GM18868 (cell line): ENCODE data around the gene B4GALT6.

Experiments used
- ATAC-seq: cut with Tn5 transposase; IDR thresholded peaks from one replicate; pipeline ENCODE4 v1.9.1; 2021; ENCODE audit warnings: mild to moderate bottlenecking, moderate library complexity; ENCODE audit not compliant: unreplicated experiment

B4GALT6 gene

GRCh38 chr18:31661965-31662364 is 22.4 kb downstream of the B4GALT6 start:
- ATAC-seq: no peak

- ATAC-seq: no peak
Observed at GRCh38 chr18:31660763-31661162, 23.6 kb downstream of the B4GALT6 start.

GRCh38 chr18:31659576-31660177 is 24.7 kb downstream of the B4GALT6 start:
- ATAC-seq: no peak

DNA sequence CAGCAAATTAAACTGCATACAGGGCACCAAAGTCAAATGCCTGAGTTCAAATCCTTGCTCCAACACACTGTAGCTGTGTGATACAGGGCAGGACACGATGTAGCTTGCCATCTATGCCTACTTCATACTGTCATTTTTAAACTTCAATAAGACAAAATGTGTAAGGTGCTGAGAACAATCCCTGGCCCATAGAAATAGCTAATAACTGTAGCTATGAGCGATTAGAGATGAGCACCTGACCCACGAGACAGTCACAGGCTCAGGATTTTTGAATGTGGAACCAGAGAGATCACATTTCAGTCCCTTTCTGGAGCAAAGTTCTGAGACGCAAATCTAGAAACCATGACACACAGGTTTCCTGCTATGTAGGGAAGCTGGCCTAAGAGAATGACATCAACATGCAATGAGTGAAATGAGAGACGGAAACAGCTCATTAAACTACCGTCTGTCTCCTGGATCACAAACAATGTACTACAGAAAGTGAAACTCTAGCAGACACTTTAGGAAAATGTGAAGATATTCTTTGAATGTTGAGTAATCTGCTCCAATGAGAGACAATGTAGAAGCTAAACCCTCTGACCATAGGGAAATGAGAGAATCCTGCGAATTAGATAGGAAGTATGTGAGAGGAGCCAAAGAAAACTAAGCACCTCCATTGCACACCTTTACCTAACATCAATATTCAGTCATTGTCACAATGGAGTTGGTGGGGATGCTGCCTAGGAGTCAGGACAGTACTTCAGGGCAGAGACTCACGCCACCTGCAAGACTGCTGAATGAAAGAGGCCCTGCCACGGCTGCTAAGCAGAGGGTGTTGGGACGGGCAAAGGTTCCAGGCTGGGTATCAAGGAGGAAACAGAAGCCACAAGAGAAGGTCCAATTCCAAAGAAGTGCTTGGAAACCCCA is 25.5 kb downstream of the B4GALT6 start:
- peak; percentile 71 for ATAC-seq

DNA sequence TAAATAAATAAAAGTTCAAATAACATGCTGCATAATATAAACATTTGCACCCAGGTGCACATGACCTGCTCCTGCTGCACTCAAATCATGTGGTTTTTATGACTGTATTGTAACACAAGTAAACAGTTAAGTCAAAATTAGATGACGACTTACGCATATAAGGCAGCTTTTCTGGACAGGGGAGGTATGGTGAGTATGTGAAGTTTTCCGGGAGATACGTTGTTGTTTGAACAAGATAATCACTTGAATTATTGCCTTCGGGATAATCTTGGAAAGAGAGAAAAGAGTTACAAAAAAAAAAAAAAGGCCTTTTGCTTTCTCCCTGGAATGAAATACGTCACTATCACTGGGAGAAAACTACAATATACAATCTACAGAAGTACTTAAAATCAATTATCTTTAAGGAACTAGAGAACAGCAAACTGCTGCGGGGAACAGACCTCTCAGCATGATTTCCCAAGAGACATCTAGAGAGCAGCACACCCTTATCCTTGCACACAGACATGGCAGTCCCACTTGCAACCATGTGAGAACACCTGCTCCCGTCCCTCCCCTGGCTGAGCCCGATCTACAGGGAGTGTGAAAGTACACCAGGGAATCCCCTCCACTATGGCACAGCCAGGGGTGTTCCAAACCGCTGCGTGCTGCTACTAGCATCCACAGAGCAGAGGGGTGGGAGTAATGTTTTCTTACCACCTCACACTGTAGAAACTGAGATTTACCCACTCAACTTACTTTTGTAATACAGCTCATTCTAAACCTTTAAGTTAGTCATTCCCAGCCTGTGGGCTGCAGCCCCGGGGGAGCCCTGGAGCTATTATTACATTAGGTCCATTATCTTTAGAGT is 26.3 kb downstream of the B4GALT6 start:
- peak; percentile 85 for ATAC-seq

- ATAC-seq: no peak
Observed at GRCh38 chr18:31656754-31657153, 27.6 kb downstream of the B4GALT6 start.

- no peak for ATAC-seq
Observed at GRCh38 chr18:31655354-31655753, 29.0 kb downstream of the B4GALT6 start.

DNA sequence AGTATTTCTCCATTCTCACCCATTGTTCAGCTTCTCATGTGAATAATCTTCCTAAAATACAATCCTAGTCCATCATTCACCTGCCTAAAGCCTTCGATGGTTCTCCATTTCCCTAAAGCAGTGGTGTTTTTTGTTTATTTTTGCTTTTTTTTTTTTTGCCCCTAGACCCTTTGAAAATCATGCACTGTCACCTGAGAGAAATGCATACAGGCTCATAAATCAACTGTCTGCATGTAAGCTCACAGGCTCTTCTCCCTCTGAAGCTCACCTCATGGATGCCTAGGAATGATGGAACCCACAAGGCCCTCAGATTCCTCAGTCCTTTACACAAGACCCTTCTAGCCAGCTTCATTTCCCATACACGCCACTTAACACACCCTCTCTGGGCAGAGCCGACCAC is 31.5 kb downstream of the B4GALT6 start:
- no peak for ATAC-seq

DNA sequence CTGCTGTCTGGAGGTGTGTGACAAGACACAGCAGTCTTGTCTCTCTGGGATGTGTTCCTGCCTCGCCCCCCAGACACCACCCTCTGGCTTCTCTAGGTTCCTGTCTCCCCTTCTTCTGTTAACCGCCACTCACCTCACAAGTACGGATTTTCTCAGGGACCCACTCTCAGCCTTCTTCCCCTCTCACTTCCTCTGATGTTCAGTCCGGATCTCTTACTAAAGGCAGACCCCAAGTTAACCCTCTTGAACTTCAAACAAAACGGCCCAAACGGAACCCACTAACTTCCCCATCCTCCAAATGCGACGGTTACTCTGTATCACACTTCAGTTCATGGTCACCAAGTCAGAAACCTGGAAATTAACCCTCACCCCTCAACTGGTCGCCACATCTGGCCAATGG is 32.0 kb downstream of the B4GALT6 start:
- no peak for ATAC-seq

DNA sequence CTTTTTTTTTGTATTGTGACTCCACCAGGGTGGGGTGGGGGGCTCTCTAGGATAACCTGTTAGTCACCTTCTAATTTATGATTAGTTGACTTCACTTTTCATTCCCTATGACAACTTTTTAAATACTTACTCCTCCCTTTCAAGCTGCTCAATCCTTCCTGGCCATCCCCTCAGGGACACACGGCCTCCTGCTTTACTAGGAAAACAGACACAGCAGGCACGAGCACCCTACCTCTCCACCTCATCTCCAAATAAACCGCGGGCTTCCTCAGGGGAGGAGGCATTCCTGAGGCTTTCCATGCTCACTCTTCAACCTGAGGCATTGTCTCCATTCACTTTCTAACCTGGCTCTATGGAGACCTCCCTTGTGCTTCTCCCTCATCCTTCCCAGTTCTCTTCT is 33.0 kb downstream of the B4GALT6 start:
- no peak for ATAC-seq

DNA sequence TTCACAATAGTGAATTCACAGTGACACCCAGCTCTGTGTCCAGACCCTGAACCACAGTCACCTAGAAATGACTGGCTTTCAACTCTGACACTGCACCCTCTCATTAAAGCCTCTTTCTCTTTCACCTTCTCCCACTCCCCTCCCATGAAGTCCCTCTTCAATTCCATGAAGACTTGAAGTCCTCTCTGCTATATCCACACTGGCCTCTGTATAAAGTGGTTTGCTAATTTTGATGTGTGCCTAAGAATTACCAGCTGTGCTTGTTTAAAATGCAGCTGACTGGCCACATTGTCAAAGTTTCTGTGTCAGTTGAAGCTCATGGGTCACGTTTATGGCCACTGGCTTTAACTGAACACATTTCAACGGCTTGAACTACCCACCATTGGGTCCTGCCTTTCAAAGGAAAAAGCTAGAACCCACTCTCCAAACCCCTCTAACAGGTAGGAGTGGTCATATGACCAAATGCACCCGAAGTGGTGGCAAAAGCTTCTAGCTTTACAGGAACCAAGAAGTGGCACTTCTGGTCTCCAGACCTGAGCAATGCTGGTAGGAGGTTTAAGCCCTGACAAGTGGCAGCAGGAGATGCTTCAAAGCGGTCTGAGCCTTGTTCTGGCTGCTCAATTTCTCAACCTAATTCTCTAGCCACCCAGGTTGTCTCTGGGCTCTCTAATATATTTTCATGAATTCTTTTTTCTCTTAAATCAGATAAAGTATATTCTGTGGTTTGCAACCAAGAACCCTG is 34.2 kb downstream of the B4GALT6 start:
- peak; percentile 48 for ATAC-seq

- no peak for ATAC-seq
Observed at GRCh38 chr18:31649449-31649848, 34.9 kb downstream of the B4GALT6 start.

- peak; percentile 77 for ATAC-seq
Observed at GRCh38 chr18:31648966-31649429, 35.4 kb downstream of the B4GALT6 start.

DNA sequence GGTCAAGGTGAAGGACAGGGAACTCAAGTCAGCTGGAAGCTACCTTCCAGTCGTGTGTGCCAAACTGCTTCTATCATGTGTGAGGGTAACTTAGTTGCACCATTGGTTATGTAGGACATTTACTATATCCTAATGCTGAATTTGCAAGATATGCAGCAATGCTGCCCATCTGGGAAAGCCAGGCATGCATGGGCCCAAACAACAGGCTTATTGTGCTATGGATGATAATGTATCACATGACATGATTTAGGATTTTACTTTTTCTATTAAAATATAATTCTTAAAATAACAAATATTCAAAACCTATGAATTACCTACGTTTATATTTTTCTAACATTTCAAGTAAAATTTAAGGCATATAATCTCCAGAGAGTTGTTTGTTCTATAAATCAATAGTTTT is 35.9 kb downstream of the B4GALT6 start:
- ATAC-seq: no peak

GRCh38 chr18:31647127-31647753 is 37.1 kb downstream of the B4GALT6 start:
- no peak for ATAC-seq

- peak; percentile 30 for ATAC-seq
Observed at GRCh38 chr18:31646332-31647126, 37.9 kb downstream of the B4GALT6 start.

GRCh38 chr18:31645411-31645810 is 39.0 kb downstream of the B4GALT6 start:
- ATAC-seq: no peak

DNA sequence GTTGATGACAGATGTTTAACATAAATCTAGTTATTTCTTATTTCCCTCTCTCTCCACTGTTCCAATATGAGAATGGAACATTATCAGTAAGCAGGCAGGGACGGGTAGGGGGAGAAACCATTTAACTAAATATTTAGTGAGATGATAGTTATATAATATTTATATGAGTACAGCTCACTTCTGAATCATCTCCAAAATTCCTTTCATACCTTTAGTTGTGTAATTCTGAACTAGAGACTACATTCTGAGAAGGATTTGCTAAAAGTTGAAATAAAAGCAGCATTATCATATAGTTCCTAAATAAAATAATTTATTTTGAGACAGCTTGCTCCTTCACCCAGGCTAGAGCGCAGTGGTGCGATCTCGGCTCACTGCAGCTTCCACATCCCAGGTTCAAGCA is 41.4 kb downstream of the B4GALT6 start:
- ATAC-seq: no peak

DNA sequence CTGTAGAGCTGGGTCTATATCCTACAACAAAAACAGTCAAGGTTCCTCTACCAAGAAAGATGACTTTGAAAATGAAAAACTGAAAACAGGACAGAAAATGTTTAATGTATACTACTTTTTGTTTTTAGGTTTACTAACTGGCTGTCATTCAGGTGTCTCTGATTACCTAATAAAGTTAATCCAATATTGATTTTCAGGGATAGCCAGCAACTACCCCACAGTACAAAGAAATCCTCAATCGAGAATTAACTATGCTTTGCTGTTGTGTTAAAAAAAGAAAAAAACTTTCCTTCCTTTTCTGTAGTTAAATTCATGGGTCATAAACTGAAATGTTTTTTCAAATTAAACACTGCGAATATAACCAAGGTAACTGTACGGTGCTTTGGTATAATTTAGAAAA is 46.9 kb downstream of the B4GALT6 start:
- no peak for ATAC-seq
